Keratinocyte (primary cell): ENCODE data around the gene CBX7.

Experiments used
- EZH2 ChIP-seq: IDR thresholded peaks from one replicate; pipeline ENCODE4 v1.6.1; 2012; ENCODE audit warnings: inconsistent platforms, mild to moderate bottlenecking, low read length, moderate library complexity
- TF ChIP-seq, protein P1 (sequence below), 3 experiments: IDR thresholded peaks in 1 of 3; conservative IDR thresholded peaks in 1 of 3; optimal IDR thresholded peaks in 1 of 3; 2 replicates in 2 of 3; 3 replicates in 1 of 3; pipeline versions ENCODE3 to v1.5.1; 2011; ENCODE audit warnings: low read length in 3 of 3, mild to moderate bottlenecking in 3 of 3, moderate library complexity in 2 of 3, control low read depth in 1 of 3, inconsistent platforms in 1 of 3; ENCODE audit not compliant: insufficient read depth in 2 of 3; ENCODE audit errors: extremely low read depth in 1 of 3

GRCh38 chr22:39142088-39142680, 10.3 kb downstream of the CBX7 start:
- TF ChIP-seq, protein P1, sequence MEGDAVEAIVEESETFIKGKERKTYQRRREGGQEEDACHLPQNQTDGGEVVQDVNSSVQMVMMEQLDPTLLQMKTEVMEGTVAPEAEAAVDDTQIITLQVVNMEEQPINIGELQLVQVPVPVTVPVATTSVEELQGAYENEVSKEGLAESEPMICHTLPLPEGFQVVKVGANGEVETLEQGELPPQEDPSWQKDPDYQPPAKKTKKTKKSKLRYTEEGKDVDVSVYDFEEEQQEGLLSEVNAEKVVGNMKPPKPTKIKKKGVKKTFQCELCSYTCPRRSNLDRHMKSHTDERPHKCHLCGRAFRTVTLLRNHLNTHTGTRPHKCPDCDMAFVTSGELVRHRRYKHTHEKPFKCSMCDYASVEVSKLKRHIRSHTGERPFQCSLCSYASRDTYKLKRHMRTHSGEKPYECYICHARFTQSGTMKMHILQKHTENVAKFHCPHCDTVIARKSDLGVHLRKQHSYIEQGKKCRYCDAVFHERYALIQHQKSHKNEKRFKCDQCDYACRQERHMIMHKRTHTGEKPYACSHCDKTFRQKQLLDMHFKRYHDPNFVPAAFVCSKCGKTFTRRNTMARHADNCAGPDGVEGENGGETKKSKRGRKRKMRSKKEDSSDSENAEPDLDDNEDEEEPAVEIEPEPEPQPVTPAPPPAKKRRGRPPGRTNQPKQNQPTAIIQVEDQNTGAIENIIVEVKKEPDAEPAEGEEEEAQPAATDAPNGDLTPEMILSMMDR (optimal IDR thresholded peaks at IDR 0.05 in 1 of 3, IDR thresholded peaks at IDR 0.05 in 1 of 3, conservative IDR thresholded peaks at IDR 0.05 in 1 of 3; ENCODE audit: extremely low read depth in 1 of 3, insufficient read depth in 2 of 3, low read length in 3 of 3) = no peak
- TF ChIP-seq EZH2 = no peak
